GM23338 (cell line): ENCODE results near the gene APC2. TPM values are rescaled to one million over a fixed set of nuclear protein-coding genes. Genes with fewer than 3 reads are reported as not detected.

ENCODE experiments used
- ATAC-seq: fragments of 200-7000 bp; cut with Tn5 transposase; 3 replicates; pipeline ENCODE4 v1.9.1; 2020
- DNase-seq: peaks from one replicate; pipeline ENCODE4 v3.0.0-alpha.2; 2015; ENCODE audit warnings: low spot score
- H2AFZ ChIP-seq: fragments of 200-600 bp; sonication (generic); 2 replicates; pipeline ENCODE4 v1.8.0; 2016; ENCODE audit warnings: antibody characterized with exemption, mild to moderate bottlenecking, moderate library complexity
- H3F3A ChIP-seq: fragments of 200-600 bp; sonication (generic); replicated peaks from 2 replicates; pipeline ENCODE4 v1.8.0; 2017; ENCODE audit warnings: antibody characterized with exemption, mixed run types, low read depth
- H3K27ac ChIP-seq: fragments of 200-600 bp; sonication (generic); 2 replicates; pipeline ENCODE4 v1.6.1; 2016; ENCODE audit warnings: low read depth
- H3K27me3 ChIP-seq: fragments of 200-600 bp; sonication (generic); 2 replicates; pipeline ENCODE4 v1.8.0; 2016; ENCODE audit warnings: mild to moderate bottlenecking, mixed run types, moderate library complexity; ENCODE audit not compliant: insufficient read depth
- H3K36me3 ChIP-seq: fragments of 200-600 bp; sonication (generic); 2 replicates; pipeline ENCODE4 v1.8.0; 2016; ENCODE audit warnings: mild to moderate bottlenecking; ENCODE audit not compliant: insufficient read depth
- H3K4me1 ChIP-seq: fragments of 200-600 bp; sonication (generic); 2 replicates; pipeline ENCODE4 v1.8.0; 2016; ENCODE audit warnings: mild to moderate bottlenecking, moderate library complexity; ENCODE audit not compliant: insufficient read depth
- H3K4me2 ChIP-seq: fragments of 200-600 bp; sonication (generic); 2 replicates; pipeline ENCODE4 v1.7.1; 2017; ENCODE audit warnings: mixed run types
- H3K4me3 ChIP-seq: fragments of 200-600 bp; sonication (generic); 2 replicates; pipeline ENCODE4 v1.6.1; 2016; ENCODE audit warnings: mixed run types
- H3K79me2 ChIP-seq: fragments of 200-600 bp; sonication (generic); replicated peaks from 2 replicates; pipeline ENCODE4 v1.8.0; 2017; ENCODE audit warnings: mild to moderate bottlenecking; ENCODE audit not compliant: insufficient read depth
- H3K9me2 ChIP-seq: fragments of 200-600 bp; sonication (generic); 2 replicates; pipeline ENCODE4 v1.8.0; 2017; ENCODE audit not compliant: insufficient read depth
- H4K20me1 ChIP-seq: fragments of 200-600 bp; sonication (generic); replicated peaks from 2 replicates; pipeline ENCODE4 v1.8.0; 2017; ENCODE audit warnings: mild to moderate bottlenecking; ENCODE audit not compliant: insufficient read depth
- H3K27ac Mint-ChIP-seq: 2 replicates; pipeline ENCODE4 v1.8.0; 2020; ENCODE audit warnings: inconsistent platforms, mild to moderate bottlenecking, moderate library complexity, mixed read lengths
- H3K27me3 Mint-ChIP-seq: 3 replicates; pipeline ENCODE4 v1.8.0; 2022; ENCODE audit warnings: low read depth, mild to moderate bottlenecking, moderate library complexity, mixed read lengths, inconsistent platforms; ENCODE audit not compliant: insufficient read depth, poor library complexity
- H3K36me3 Mint-ChIP-seq: 3 replicates; pipeline ENCODE4 v1.8.0; 2021; ENCODE audit warnings: low read depth, mild to moderate bottlenecking, inconsistent platforms, moderate library complexity, mixed read lengths
- H3K4me1 Mint-ChIP-seq: 3 replicates; pipeline ENCODE4 v1.8.0; 2020; ENCODE audit warnings: mild to moderate bottlenecking, inconsistent platforms, mixed read lengths
- H3K4me3 Mint-ChIP-seq: 3 replicates; pipeline ENCODE4 v1.8.0; 2021; ENCODE audit warnings: moderate library complexity, mild to moderate bottlenecking, inconsistent platforms, mixed read lengths
- H3K9me3 Mint-ChIP-seq: 3 replicates; pipeline ENCODE4 v1.8.0; 2020; ENCODE audit warnings: moderate library complexity, mild to moderate bottlenecking, inconsistent platforms, mixed read lengths
- CREB1 ChIP-seq: fragments of 250-450 bp; sonication (Bioruptor Pico); IDR thresholded peaks from 2 replicates; pipeline ENCODE4 v1.5.0; 2020; ENCODE audit warnings: low read depth, mild to moderate bottlenecking, moderate library complexity
- ETS1 ChIP-seq: IDR thresholded peaks from 2 replicates; pipeline ENCODE4 v1.6.1; 2016; ENCODE audit warnings: antibody characterized with exemption
- EZH2phosphoT487 ChIP-seq: fragments of 200-600 bp; sonication (generic); IDR thresholded peaks from one replicate; pipeline ENCODE4 v1.8.1; 2018; ENCODE audit warnings: antibody characterized with exemption; ENCODE audit not compliant: unreplicated experiment
- JUNB ChIP-seq: IDR thresholded peaks from one replicate; pipeline ENCODE4 v1.6.1; 2016; ENCODE audit warnings: antibody characterized with exemption; ENCODE audit not compliant: unreplicated experiment
- NANOG ChIP-seq: IDR thresholded peaks from 2 replicates; pipeline ENCODE4 v1.6.1; 2016; ENCODE audit warnings: antibody characterized with exemption, borderline replicate concordance
- ZNF114 ChIP-seq: fragments of 250-450 bp; sonication (Bioruptor Pico); IDR thresholded peaks from 2 replicates; pipeline ENCODE4 v1.5.0; 2020; ENCODE audit warnings: mild to moderate bottlenecking, moderate library complexity
- ZNF462 ChIP-seq: fragments of 250-450 bp; sonication (Bioruptor Pico); IDR thresholded peaks from 2 replicates; pipeline ENCODE4 v1.5.0; 2020; ENCODE audit warnings: mild to moderate bottlenecking, moderate library complexity
- polyA plus RNA-seq: library from polyadenylated mRNA; unstranded; fragments of >200 nt; fragmentation: Nextera tagmentation; extraction: Ambion mirVana; gene quantifications from 2 replicates; pipeline ENCODE4 v1.2.1, GENCODE V29; 2016
- total RNA-seq: library from RNA; depleted of rRNA; stranded (reverse); fragments of >200 nt; shearing (Covaris generic); gene quantifications from 2 replicates; pipeline ENCODE4 v1.2.3, GENCODE V29; 2014

Gene APC2
- total and polyA plus RNA-seq, 2 experiments from 2014 or later: 1.4 to 18.3 TPM

- TF ChIP-seq ZNF462 (CRISPR knock-in tag) (no peak), ETS1 (no peak), NANOG (no peak), ZNF114 (no peak), CREB1 (CRISPR knock-in tag) (no peak)
These were observed 32.8 kb upstream of the APC2 start (continued) for GRCh38 chr19:1417145-1417544.

- Histone ChIP-seq H3K27ac (0 out of 2 replicates have a peak overlapping the region, but pooled peaks have one; percentile 69), H3K4me1 (peaks cover 28% of the 10 kb centered on the region), H3K4me2 (no peak overlapping the region), H3K36me3 (peaks cover 21% of the 10 kb centered on the region), H3K79me2 (peaks cover 93% of the 10 kb centered on the region), H3K27me3 (no peaks in the 10 kb centered on the region), H3K4me3 (no peak overlapping the region), H3K9me2 (no peaks in the 10 kb centered on the region), H3F3A (peaks cover 32% of the 10 kb centered on the region), H2AFZ (no peak overlapping the region), H4K20me1 (peaks cover 49% of the 10 kb centered on the region)
- DNase-seq (no peak), ATAC-seq (no peak)
- peak overlapping the region; percentile 73 for H3K27ac Mint-ChIP-seq
- H3K4me1 Mint-ChIP-seq: peaks cover 50% of the 10 kb centered on the region
- H3K4me3 Mint-ChIP-seq: peak overlapping the region; percentile 11; the same call in 1 of the 3 replicates
- no peaks in the 10 kb centered on the region for H3K9me3 Mint-ChIP-seq
- TF ChIP-seq JUNB: no peak
- TF ChIP-seq CREB1 (CRISPR knock-in tag): no peak
- no peak for TF ChIP-seq EZH2phosphoT487
- H3K27me3 Mint-ChIP-seq: peaks cover 28% of the 10 kb centered on the region
- H3K36me3 Mint-ChIP-seq: peaks cover 60% of the 10 kb centered on the region
These were observed 32.0 kb upstream of the APC2 start for GRCh38 chr19:1417681-1418495.
